Testis (tissue), 3 donors: ENCODE results near the gene ITGA1. TPM values are rescaled to one million over a fixed set of nuclear protein-coding genes. Genes with fewer than 3 reads are reported as not detected.
"Not testable (repeated sequence)": the region's sequence is repeated elsewhere in the genome, so short reads cannot be mapped to it uniquely, and the experiment has no call there.

Source experiments
- DNase-seq: peaks from one replicate; pipeline ENCODE4 v3.0.0-alpha.2; 2019
- H3K27ac ChIP-seq, 2 donors: fragments of 200-600 bp; sonication (generic); one replicate each; pipeline ENCODE4 v1.5.1; 2019
- H3K27me3 ChIP-seq: fragments of 200-600 bp; sonication (generic); one replicate; pipeline ENCODE4 v1.5.1; 2019
- H3K36me3 ChIP-seq: fragments of 200-600 bp; sonication (generic); one replicate; pipeline ENCODE4 v1.5.1; 2017; ENCODE audit warnings: low read depth; ENCODE audit errors: missing control alignments
- H3K4me1 ChIP-seq: fragments of 200-600 bp; sonication (generic); one replicate; pipeline ENCODE4 v1.5.1; 2019
- H3K4me3 ChIP-seq, 2 donors: fragments of 200-600 bp; sonication (generic); one replicate each; pipeline ENCODE4 v1.5.1; 2017 to 2019
- H3K9me3 ChIP-seq: fragments of 200-600 bp; sonication (generic); one replicate; pipeline ENCODE4 v1.5.1; 2017
- CTCF ChIP-seq, 3 experiments: fragments of 450-650 bp in 2 of 3; fragments of 200-600 bp in 1 of 3; sonication (generic) in 1 of 3; IDR thresholded peaks; one replicate each; pipeline ENCODE4 v1.5.1; 2016 to 2019; ENCODE audit warnings: antibody characterized with exemption in 3 of 3, mild to moderate bottlenecking in 2 of 3, moderate library complexity in 1 of 3
- POLR2A ChIP-seq: fragments of 450-650 bp; IDR thresholded peaks from one replicate; pipeline ENCODE4 v1.6.1; 2017; ENCODE audit warnings: antibody characterized with exemption, mild to moderate bottlenecking, moderate library complexity
- WGBS, 2 donors: methylation state at CpG; one replicate each; pipeline ENCODE4 v1.1.5; 2018; 5-methylcytosine and 5-hydroxymethylcytosine counted together
- intact Hi-C: fragments of 100-400 bp; cut with DNase I; formaldehyde crosslinking; loops from one replicate; pipeline ENCODE4 v1.15.1; 2023; ENCODE audit warnings: low total_unique reads
- polyA plus RNA-seq: library from polyadenylated mRNA; stranded (reverse); fragments of 350-450 nt; fragmentation: Illumina TruSeq; extraction: RNeasy Lipid Tissue Mini Kit (QIAGEN cat#74804); gene quantifications from one replicate; pipeline ENCODE4 v1.2.3, GENCODE V29; 2014; ENCODE audit warnings: low read depth, low replicate concordance; ENCODE audit not compliant: insufficient read depth
- total RNA-seq, 2 donors: library from RNA; depleted of rRNA; stranded (reverse); fragments of >200 nt; gene quantifications; one replicate each; pipeline ENCODE4 v1.2.3, GENCODE V29; 2016

ITGA1 gene
- total and polyA plus RNA-seq, 3 donors from 2014 or later: 7.3 to 8.1 (median 7.5) TPM

- WGBS, 2 donors: 81 to 89% methylated on average over 6 of the region's 6 CpGs
- Histone ChIP-seq H3K36me3 (no peaks in the 10 kb centered on the region), H3K4me1 (no peaks in the 10 kb centered on the region), H3K4me3 (no peak overlapping the region), H3K27ac (no peak overlapping the region), H3K9me3 (no peaks in the 10 kb centered on the region), H3K27me3 (no peaks in the 10 kb centered on the region)
- TF ChIP-seq CTCF (IDR thresholded peaks at IDR 0.05): no peak
- TF ChIP-seq POLR2A: no peak
- intact Hi-C loops: loop anchor here (10.0 kb wide), 1 partner anchor 148 kb away; the partner anchor contains the start of gene MOCS2
- DNase-seq: no peak
Measured at GRCh38 chr5:52956915-52957747, 169.4 kb downstream of the ITGA1 start.

GRCh38 chr5:52961274-52961681, 173.6 kb downstream of the ITGA1 start:
- Histone ChIP-seq H3K4me3 (no peak overlapping the region), H3K36me3 (no peaks in the 10 kb centered on the region), H3K27me3 (no peaks in the 10 kb centered on the region), H3K9me3 (no peaks in the 10 kb centered on the region), H3K27ac (no peak overlapping the region), H3K4me1 (no peaks in the 10 kb centered on the region)
- no peak for TF ChIP-seq POLR2A
- no peak for TF ChIP-seq CTCF (IDR thresholded peaks at IDR 0.05)
- WGBS, 2 donors: 23 to 41% methylated on average over 2 of the region's 2 CpGs
- intact Hi-C loops: no loop called here
- no peak for DNase-seq

- no peak overlapping the region for H3K4me3 ChIP-seq
- no peaks in the 10 kb centered on the region for H3K36me3 ChIP-seq
- no peak for TF ChIP-seq POLR2A
- no peak for TF ChIP-seq CTCF (IDR thresholded peaks at IDR 0.05)
- intact Hi-C loops: no loop called here
- WGBS, 2 donors: 93 to 96% methylated on average over 1 of the region's 1 CpG
- no peaks in the 10 kb centered on the region for H3K4me1 ChIP-seq
- no peak overlapping the region for H3K27ac ChIP-seq
- H3K27me3 ChIP-seq: no peaks in the 10 kb centered on the region
- DNase-seq: no peak
- no peaks in the 10 kb centered on the region for H3K9me3 ChIP-seq
Measured at GRCh38 chr5:52963636-52964035, 175.9 kb downstream of the ITGA1 start.

- Histone ChIP-seq H3K27me3 (no peaks in the 10 kb centered on the region), H3K36me3 (no peaks in the 10 kb centered on the region), H3K4me3 (no peak overlapping the region), H3K27ac (no peak overlapping the region), H3K4me1 (no peaks in the 10 kb centered on the region), H3K9me3 (no peaks in the 10 kb centered on the region)
- DNase-seq: no peak
- TF ChIP-seq POLR2A (no peak), CTCF (IDR thresholded peaks at IDR 0.05) (no peak)
- intact Hi-C loops: no loop called here
- 92% methylated on average over 1 of the region's 1 CpG for WGBS, 2 donors
Measured at GRCh38 chr5:52964138-52964537, 176.4 kb downstream of the ITGA1 start.

GRCh38 chr5:52976157-52976556, 188.4 kb downstream of the ITGA1 start:
- DNase-seq, H3K27ac ChIP-seq, intact Hi-C loops, H3K36me3 ChIP-seq, H3K4me3 ChIP-seq, H3K27me3 ChIP-seq, H3K9me3 ChIP-seq, H3K4me1 ChIP-seq: not testable (repeated sequence)
- WGBS, 2 donors: 89 to 93% methylated on average over 4 to 7 of the region's 7 CpGs
